T-cell (primary cell): ENCODE results near the gene ZDHHC14. TPM values are rescaled to one million over a fixed set of nuclear protein-coding genes. Genes with fewer than 3 reads are reported as not detected.

ENCODE experiments used
- ATAC-seq, 4 experiments: fragments of 200-7000 bp in 3 of 4; fragments of 150-1000 bp in 1 of 4; cut with Tn5 transposase; replicated peaks in 1 of 4; 1 replicate in 3 of 4; 2 replicates in 1 of 4; pipeline ENCODE4 v1.10.0; 2021; ENCODE audit warnings: moderate library complexity in 3 of 4, mild to moderate bottlenecking in 2 of 4, moderate number of reproducible peaks in 1 of 4
- CTCF ChIA-PET, 2 donors: fragments of 300-600 bp; sonication (Branson Sonifier 250); formaldehyde crosslinking; loops; one replicate each; lab custom pipeline; 2022; ENCODE audit warnings: antibody characterized with exemption in 2 of 2; lab: Charles Lee
- POLR2A ChIA-PET, 2 donors: fragments of 300-600 bp; sonication (Branson Sonifier 250); formaldehyde crosslinking; loops; one replicate each; lab custom pipeline; 2022; ENCODE audit warnings: antibody characterized with exemption in 2 of 2; lab: Charles Lee
- DNase-seq, 35 experiments: peaks; one replicate each; pipeline versions ENCODE4 v3.0.0 to v3.0.0-alpha.2; 2013 to 2023
- H3K27ac ChIP-seq: one replicate; pipeline ENCODE4 v1.5.1; 2013; ENCODE audit warnings: low read length
- H3K27me3 ChIP-seq, 2 experiments: replicated peaks in 1 of 2; 1 replicate in 1 of 2; 2 replicates in 1 of 2; pipeline versions ENCODE4 v1.6.1 to v1.7.0; 2013; ENCODE audit warnings: low read length in 1 of 2, mixed read lengths in 1 of 2; ENCODE audit not compliant: control insufficient read depth in 2 of 2, insufficient read depth in 2 of 2; ENCODE audit errors: extremely low read depth in 1 of 2
- H3K36me3 ChIP-seq, 2 donors: 1 replicate in 1 of 2; 2 replicates in 1 of 2; pipeline versions ENCODE4 v1.6.1 to v1.7.0; 2013; ENCODE audit warnings: low read length in 1 of 2; ENCODE audit not compliant: control insufficient read depth in 2 of 2, insufficient read depth in 1 of 2; ENCODE audit errors: extremely low read depth in 1 of 2
- H3K4me1 ChIP-seq, 2 experiments: 1 replicate in 1 of 2; 2 replicates in 1 of 2; pipeline versions ENCODE4 v1.6.1 to v1.7.0; 2013; ENCODE audit warnings: low read length in 2 of 2, mixed read lengths in 1 of 2; ENCODE audit not compliant: insufficient read depth in 2 of 2, control insufficient read depth in 1 of 2; ENCODE audit errors: extremely low read depth in 1 of 2
- H3K4me3 ChIP-seq, 2 donors: 1 replicate in 1 of 2; 2 replicates in 1 of 2; pipeline versions ENCODE4 v1.5.1 to v1.7.0; 2013; ENCODE audit warnings: mild to moderate bottlenecking in 2 of 2, low read length in 1 of 2, moderate library complexity in 1 of 2; ENCODE audit not compliant: control insufficient read depth in 1 of 2; ENCODE audit errors: extremely low read depth in 1 of 2
- H3K9me3 ChIP-seq: 2 replicates; pipeline ENCODE4 v1.7.0; 2013
- H3K27ac Mint-ChIP-seq, 2 donors: one replicate each; pipeline ENCODE4 v1.8.0; 2020 to 2021; ENCODE audit warnings: mild to moderate bottlenecking in 2 of 2, mixed read lengths in 2 of 2
- H3K27me3 Mint-ChIP-seq, 2 donors: one replicate each; pipeline ENCODE4 v1.8.0; 2021 to 2022; ENCODE audit warnings: mixed read lengths in 2 of 2
- H3K36me3 Mint-ChIP-seq: one replicate; pipeline ENCODE4 v1.8.0; 2021; ENCODE audit warnings: mixed read lengths
- H3K4me1 Mint-ChIP-seq, 3 donors: one replicate each; pipeline ENCODE4 v1.8.0; 2020 to 2022; ENCODE audit warnings: mixed read lengths in 3 of 3, mild to moderate bottlenecking in 1 of 3
- H3K4me3 Mint-ChIP-seq, 3 donors: one replicate each; pipeline ENCODE4 v1.8.0; 2020 to 2022; ENCODE audit warnings: mild to moderate bottlenecking in 3 of 3, mixed read lengths in 3 of 3, moderate library complexity in 3 of 3
- H3K9me3 Mint-ChIP-seq, 3 donors: one replicate each; pipeline ENCODE4 v1.8.0; 2020 to 2022; ENCODE audit warnings: mixed read lengths in 3 of 3
- WGBS: methylation state at CpG from one replicate; pipeline ENCODE4 v1.1.5; 2013; ENCODE audit warnings: missing lambda C conversion rate; ENCODE audit not compliant: insufficient coverage; 5-methylcytosine and 5-hydroxymethylcytosine counted together
- total RNA-seq, 35 experiments: library from RNA in 6 of 35; stranded (reverse) in 6 of 35; fragments of 120-200 nt in 1 of 35; gene quantifications; one replicate each; pipeline versions ENCODE4 v1.2.1 to v1.2.4 and lab custom pipeline; 2013 to 2026

ZDHHC14 gene
- total RNA-seq, 5 donors from 2014 or later (not counting 1 experiment from before 2014, with no cell fraction given) = 2.1 to 3.7 (median 2.6) TPM

DNA sequence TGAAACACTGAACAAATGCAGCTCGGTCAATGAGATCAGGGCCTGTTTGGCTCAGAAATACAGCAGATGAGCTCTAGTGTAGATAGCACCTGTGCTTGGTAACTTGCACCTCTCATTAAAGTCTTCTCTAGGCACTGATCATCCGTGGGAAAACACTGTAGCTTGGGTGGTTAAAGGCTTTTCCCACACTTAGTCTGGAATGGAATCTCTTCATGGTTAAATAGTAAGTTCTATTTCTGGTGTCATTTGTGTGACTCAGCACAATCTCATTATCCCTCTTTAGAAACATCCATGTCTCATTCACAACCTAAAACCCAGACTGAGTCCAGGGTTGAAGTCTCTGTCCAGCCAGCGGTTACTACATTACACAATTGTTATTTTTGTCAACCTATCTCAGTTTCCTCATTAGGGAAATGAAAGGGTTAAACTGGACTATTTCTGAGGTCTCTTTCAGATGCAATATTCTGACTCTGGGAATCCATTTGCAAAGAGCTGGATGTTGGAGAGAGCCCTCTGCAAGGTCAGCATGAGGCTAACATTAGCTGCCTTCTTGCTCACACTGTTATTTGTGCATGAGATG lies 125.0 kb downstream of the ZDHHC14 start:
- Mint-ChIP-seq H3K36me3 (peaks cover 20% of the 10 kb centered on the region), H3K4me3 (no peak overlapping the region), H3K27ac (no peak overlapping the region), H3K9me3 (peaks cover 5 to 22% (median 17%) of the 10 kb centered on the region in 3 donors), H3K4me1 (peaks cover 8 to 18% (median 9%) of the 10 kb centered on the region in 3 donors), H3K27me3 (no peaks in the 10 kb centered on the region)
- ATAC-seq (no peak), DNase-seq (no peak)
- Histone ChIP-seq H3K4me3 (no peak overlapping the region), H3K4me1 (peaks cover 0 to 10% of the 10 kb centered on the region in 2 experiments), H3K9me3 (peaks cover 4% of the 10 kb centered on the region), H3K36me3 (no peaks in the 10 kb centered on the region), H3K27ac (no peak overlapping the region), H3K27me3 (no peaks in the 10 kb centered on the region)
- POLR2A ChIA-PET = interaction anchor here in 1 of 2 donors (0.5 kb wide), 1 partner anchor 633 kb away, joined by 3 read pairs; no protein-coding TSS in a partner anchor
- CTCF ChIA-PET = no interaction called here
- 100% methylated on average over 1 of the region's 3 CpGs for WGBS

DNA sequence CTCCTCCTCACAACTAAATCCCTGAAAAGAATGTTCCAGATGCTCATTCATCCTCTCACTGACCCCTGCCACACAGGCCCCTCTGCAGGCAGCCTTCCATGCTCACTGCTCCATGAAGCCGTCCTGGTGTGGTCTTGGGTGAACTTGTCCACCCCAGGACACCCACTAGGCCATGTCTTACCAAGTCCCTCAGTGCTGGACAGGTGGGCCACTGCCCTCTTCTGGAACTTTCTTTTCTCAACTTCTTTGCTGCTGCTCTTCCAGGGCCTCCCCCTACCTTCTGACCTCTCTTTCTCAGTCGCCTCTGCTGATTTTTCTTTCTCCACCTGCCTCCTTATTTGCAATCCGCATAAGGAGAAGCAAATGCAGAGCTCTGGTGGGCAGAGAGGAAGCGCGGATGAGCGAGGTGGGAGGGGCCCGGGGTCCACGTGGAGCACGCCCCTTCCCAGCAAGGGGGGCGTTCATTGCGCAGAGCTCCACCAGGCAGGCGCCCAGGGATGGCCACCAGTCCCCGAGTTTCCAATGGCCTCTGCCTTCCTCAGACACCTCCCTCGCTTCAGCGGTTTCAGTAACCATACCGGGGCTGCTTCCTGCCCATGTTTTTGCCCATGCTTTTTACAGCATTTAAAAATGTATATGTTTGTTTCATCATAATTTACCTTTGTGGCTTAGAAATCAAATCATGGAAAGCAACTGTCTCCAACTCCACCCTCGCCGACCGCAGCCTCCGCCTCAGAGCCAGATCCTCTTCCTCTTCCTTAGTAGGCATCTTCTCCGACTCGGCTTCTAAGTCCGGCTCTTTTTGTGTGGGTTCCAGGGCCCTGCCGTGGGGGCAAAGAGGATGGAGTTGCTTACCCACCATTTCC lies 129.6 kb downstream of the ZDHHC14 start:
- Mint-ChIP-seq H3K27me3 (no peaks in the 10 kb centered on the region), H3K27ac (peak overlapping the region; percentile 61 to 71), H3K36me3 (peaks cover 13% of the 10 kb centered on the region), H3K4me1 (peaks cover 10 to 21% (median 13%) of the 10 kb centered on the region in 3 donors), H3K4me3 (peak overlapping the region; percentile 65 to 78 (median 73)), H3K9me3 (peaks cover 5 to 15% (median 12%) of the 10 kb centered on the region in 3 donors)
- Histone ChIP-seq H3K4me1 (peaks cover 0 to 10% of the 10 kb centered on the region in 2 experiments), H3K36me3 (no peaks in the 10 kb centered on the region), H3K9me3 (peaks cover 4% of the 10 kb centered on the region), H3K27ac (no peak overlapping the region), H3K27me3 (no peaks in the 10 kb centered on the region), H3K4me3 (peak overlapping the region; percentile 35 to 42)
- ChIA-PET POLR2A (no interaction called here), CTCF (no interaction called here)
- ATAC-seq = peak; percentile 48 to 67 (median 56)
- 41% methylated on average over 13 of the region's 24 CpGs for WGBS
- peak in 14 of 35 experiments; percentile 3 to 21 (median 8) for DNase-seq

DNA sequence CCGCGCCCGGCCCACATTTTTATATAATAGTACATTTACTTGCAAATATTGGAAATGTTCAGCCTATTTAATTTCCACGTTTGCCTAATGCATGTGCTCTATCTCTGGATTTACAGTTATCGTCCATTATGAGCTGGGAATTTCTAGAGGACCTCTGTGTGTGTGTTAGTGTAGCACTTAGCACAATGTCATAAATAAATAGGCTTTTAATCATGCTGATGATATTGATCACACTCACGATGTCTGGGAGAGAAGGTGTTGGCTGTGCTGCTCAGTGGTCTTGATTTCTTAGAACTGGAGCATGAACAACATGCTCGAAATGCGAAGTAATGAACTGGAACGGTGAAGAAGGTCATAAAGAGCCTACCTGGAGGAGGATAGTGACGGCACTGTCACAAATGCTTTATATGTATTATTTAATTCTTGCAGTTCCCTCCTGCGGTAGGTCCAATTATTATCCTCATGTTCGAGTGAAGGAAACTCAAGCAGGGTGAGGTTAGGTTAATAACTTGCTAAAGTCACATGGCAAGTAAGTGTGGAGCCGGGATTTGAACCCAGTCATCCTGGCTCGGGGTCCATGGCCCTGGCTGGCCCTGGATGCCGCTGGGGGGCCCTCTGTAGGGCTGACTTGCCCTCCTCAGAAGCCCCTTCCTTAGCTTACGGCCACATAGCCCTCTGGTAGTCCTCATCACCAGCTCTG lies 130.8 kb downstream of the ZDHHC14 start:
- Mint-ChIP-seq H3K4me3 (no peak overlapping the region), H3K4me1 (peaks cover 10 to 21% (median 13%) of the 10 kb centered on the region in 3 donors), H3K27me3 (no peaks in the 10 kb centered on the region), H3K36me3 (peaks cover 6% of the 10 kb centered on the region), H3K27ac (no peak overlapping the region), H3K9me3 (peaks cover 0 to 2% (median 1%) of the 10 kb centered on the region in 3 donors)
- no peak overlapping the region for H3K27ac ChIP-seq
- DNase-seq = no peak
- ChIA-PET CTCF (no interaction called here), POLR2A (interaction anchor here in 1 of 2 donors (0.6 kb wide), 1 partner anchor 346 kb away, joined by 3 read pairs; no protein-coding TSS in a partner anchor)
- H3K4me3 ChIP-seq = no peak overlapping the region
- H3K4me1 ChIP-seq = peaks cover 0 to 10% of the 10 kb centered on the region in 2 experiments
- no peak for ATAC-seq
- 90% methylated on average over 7 of the region's 16 CpGs for WGBS
- no peaks in the 10 kb centered on the region for H3K36me3 ChIP-seq
- H3K27me3 ChIP-seq = no peaks in the 10 kb centered on the region
- no peaks in the 10 kb centered on the region for H3K9me3 ChIP-seq

DNA sequence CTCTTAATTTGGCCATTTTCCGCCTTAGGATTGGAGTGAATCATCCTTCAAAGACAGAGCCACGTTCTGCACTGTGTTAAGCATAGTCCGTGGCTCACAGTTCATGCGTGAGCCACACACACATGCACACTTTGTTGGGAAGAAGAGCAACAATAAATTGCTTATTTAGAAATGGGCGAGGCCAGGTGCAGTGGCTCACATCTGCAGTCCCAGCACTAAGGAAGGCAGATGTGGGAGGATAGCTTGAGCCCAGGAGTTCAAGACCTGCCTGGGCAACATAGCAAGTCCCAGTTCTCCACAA lies 131.3 kb downstream of the ZDHHC14 start:
- Mint-ChIP-seq H3K9me3 (no peaks in the 10 kb centered on the region), H3K27ac (no peak overlapping the region), H3K36me3 (peaks cover 6% of the 10 kb centered on the region), H3K27me3 (no peaks in the 10 kb centered on the region), H3K4me3 (no peak overlapping the region), H3K4me1 (peaks cover 10 to 21% (median 13%) of the 10 kb centered on the region in 3 donors)
- WGBS = 86% methylated on average over 4 of the region's 5 CpGs
- POLR2A ChIA-PET = no interaction called here
- CTCF ChIA-PET = no interaction called here
- ATAC-seq (no peak), DNase-seq (no peak)
- no peaks in the 10 kb centered on the region for H3K9me3 ChIP-seq
- peaks cover 0 to 10% of the 10 kb centered on the region in 2 experiments for H3K4me1 ChIP-seq
- no peaks in the 10 kb centered on the region for H3K36me3 ChIP-seq
- H3K27me3 ChIP-seq = no peaks in the 10 kb centered on the region
- H3K27ac ChIP-seq = no peak overlapping the region
- H3K4me3 ChIP-seq = no peak overlapping the region

DNA sequence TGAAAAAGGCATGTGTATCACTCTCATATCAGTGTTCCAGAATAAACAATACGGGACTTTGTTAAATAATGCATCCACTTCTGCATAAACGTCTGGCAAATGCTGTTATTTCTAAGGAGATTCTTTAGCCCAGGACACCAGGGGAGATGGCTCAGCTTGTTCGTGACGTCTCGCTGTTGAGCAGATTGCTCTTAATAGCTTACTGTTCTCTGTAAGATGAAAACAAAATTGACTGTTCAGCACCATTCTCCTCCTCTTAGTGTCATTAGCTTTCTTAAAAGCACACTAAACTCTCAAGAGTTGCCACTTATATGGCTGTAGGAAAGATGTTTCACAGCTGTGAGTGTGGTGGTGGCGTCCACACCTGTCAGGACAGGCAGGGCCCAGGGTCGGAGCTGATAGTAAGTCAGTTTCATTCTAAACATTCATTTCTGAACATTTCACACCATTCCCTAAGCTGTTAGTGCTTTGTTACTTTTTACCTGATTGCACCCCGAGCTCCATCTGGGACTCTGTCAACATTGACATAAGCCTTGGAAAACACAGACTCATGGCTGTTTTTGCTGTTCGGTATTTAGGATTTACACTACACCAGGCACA lies 132.1 kb downstream of the ZDHHC14 start:
- ATAC-seq (no peak), DNase-seq (no peak)
- WGBS = no CpG with 5 or more reads among the region's 9 CpGs
- Mint-ChIP-seq H3K36me3 (peaks cover 2% of the 10 kb centered on the region), H3K27me3 (no peaks in the 10 kb centered on the region), H3K4me1 (peaks cover 10 to 21% (median 13%) of the 10 kb centered on the region in 3 donors), H3K9me3 (no peaks in the 10 kb centered on the region), H3K27ac (no peak overlapping the region), H3K4me3 (no peak overlapping the region)
- Histone ChIP-seq H3K4me1 (peaks cover 0 to 10% of the 10 kb centered on the region in 2 experiments), H3K27me3 (no peaks in the 10 kb centered on the region), H3K4me3 (no peak overlapping the region), H3K9me3 (no peaks in the 10 kb centered on the region), H3K27ac (no peak overlapping the region), H3K36me3 (no peaks in the 10 kb centered on the region)
- CTCF ChIA-PET = no interaction called here
- POLR2A ChIA-PET = interaction anchor here in 1 of 2 donors (0.6 kb wide), 1 partner anchor 31 kb away, joined by 12 read pairs; no protein-coding TSS in a partner anchor
